Medulla oblongata (tissue), 1 donor: Measurements from ENCODE around the gene KCNN4.
"Not testable (repeated sequence)": the region's sequence is repeated elsewhere in the genome, so short reads cannot be mapped to it uniquely, and the experiment has no call there.

Experiments
- DNase-seq: peaks from one replicate; pipeline ENCODE4 v3.0.0-alpha.2; 2015; ENCODE audit errors: extremely low spot score

The KCNN4 gene

DNA sequence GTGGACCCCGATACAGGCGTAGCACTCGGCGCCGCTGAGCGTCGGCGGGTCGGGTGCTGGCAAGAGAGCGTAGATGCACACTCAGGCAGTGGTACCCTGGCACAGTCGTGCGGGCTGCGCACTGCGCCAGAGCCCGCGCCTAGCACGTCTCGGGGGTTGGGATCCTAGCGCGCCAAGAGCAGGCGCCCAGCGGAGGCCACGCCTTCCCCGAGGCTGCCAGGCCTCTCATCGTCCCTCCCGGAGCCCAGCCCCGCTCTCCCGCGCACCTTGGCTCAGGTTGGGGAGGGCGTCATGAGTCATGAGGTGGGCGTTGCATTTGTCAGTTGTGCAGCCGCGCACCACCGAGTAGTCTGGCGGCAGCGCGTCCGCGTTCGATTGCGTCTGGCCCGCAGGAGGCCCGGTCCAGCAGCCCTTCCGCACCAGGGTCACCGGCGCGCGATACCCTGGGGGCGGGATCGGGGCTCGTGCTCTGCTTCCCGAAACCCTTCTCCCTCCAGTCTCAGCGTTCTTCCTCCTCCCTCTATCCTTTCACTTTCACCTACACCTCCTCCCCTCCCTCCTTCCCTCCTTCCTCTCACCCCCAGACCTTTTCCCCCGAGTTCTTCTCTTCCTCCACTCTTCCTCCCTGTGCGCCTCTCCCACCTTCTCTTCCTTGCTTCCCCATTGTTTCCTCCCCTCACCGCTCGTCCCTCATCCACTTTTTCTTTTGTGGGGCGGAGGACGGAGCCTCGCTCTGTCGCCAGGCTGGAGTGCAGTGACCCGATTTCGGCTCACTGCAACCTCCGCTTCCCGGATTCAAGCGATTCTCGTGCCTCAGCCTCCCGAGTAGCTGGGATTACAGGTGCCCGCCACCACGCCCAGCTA lies 18.0 kb upstream of the KCNN4 start:
- no peak for DNase-seq

GRCh38 chr19:43798026-43798545 lies 17.3 kb upstream of the KCNN4 start:
- DNase-seq = no peak

GRCh38 chr19:43797556-43797955 lies 16.8 kb upstream of the KCNN4 start:
- no peak for DNase-seq

DNA sequence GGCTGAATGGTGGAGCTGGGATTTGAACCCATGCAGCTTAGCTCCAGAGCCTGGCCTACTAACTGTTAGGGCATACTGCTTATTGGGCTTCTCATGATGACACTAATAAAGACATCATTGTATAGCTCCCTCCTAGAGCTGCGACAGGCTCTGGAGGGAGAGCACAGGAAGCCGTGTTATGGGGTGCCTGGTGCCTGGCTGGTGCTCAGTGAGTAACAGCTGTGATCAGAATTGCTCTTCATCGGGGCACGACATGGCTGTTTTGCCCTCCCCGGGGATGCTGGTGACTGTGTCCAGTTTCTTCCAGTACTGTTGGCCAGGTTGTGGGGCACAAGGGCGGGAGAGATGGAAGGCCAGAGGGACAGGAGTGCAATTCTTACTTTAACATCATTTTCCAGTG lies 16.3 kb upstream of the KCNN4 start:
- DNase-seq = peak; percentile 41

- DNase-seq = no peak
Observed at GRCh38 chr19:43790587-43790986, 9.8 kb upstream of the KCNN4 start.

GRCh38 chr19:43789029-43789428 lies 8.3 kb upstream of the KCNN4 start:
- DNase-seq = no peak

DNA sequence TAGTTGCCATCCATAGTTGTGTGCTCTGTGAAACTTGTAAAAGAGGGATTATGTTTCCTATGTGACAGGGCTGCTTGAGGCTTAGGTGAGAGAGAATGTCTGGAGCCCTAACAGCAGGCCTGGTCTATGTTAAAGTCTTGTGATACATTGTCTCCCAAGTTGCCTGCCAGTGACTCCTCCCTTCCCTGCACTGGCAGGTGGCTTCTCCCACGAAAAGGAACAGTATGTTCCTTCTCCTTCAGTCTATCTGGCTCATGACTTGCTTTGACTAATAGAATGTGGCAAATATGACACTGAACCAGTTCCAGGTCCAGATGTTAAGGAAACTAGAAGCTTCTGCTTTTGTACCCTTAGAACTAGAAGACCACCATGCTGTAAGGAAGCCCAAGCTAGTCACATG lies 5.9 kb upstream of the KCNN4 start:
- no peak for DNase-seq

- peak; percentile 86 for DNase-seq
Observed at GRCh38 chr19:43784981-43785808, 4.4 kb upstream of the KCNN4 start.

DNA sequence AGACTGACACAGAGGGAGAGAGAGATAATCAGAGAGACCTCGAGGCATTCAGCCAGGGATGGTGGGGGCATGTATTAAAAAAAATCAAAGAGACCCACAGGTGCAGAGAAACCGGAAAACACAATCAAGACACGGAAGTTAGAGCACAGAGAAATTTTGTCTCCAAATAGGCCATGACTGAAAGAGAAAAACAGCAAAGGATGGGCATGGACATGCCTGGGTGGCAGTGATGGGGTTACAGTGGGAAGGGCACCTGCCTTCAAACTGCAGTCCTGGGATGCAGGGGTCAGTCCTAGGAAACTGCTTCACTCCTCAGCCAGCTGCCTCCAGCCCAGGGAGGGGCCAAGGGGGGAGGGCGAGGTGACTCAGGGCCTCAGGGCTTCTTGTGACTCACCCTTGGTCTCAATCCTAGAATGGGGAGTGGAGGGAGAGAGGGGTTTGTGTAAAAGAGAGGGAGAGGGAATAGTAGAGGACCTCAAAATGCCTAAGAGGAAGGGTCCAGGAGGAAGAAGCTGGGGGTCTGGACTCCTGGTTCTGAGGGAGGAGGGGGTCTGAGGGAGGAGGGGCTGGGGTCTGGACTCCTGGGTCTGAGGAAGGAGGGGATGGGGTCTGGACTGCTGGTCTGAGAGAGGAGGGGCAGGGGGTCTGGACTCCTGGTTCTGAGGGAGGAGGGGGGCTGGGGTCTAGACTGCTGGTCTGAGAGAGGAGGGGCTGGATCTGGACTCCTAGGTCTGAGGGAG lies 3.6 kb upstream of the KCNN4 start:
- no peak for DNase-seq

DNA sequence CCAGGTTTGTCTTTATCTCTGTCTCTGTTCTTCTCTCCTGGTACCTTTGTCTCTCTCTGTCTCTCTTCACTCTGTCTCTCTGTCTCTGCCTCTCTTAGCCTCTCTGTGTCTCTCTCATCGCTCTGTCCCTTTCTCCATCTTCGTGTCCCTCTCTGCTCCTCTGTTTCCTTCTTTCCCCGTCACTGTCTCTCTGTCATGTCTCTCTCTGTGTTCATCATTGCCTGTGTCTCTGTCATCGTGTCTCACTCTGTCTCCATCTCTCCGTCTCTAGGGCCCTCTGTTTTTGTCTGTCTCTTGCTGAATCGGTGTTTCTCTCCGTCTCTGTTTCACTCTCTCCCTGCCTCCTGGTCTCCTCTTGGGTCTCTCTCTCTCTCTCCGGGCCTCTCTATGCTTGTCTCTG lies 2.9 kb upstream of the KCNN4 start:
- no peak for DNase-seq

GRCh38 chr19:43782689-43783231 lies 2.0 kb upstream of the KCNN4 start:
- no peak for DNase-seq

DNA sequence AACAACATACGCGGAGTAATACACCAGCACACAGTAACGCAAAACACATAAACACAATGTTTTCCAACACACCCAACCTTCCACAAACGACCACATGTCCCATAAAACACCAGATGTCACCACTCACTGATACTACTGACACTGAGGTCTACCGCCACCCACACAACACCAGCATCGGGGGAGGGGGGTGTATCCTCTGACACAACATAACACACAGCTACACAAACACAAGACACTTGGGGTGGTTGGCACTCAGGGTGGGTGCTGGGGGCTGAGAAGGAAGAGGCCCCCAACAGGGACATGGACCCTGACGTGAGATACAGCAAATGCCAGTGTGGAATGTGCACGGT lies 1.5 kb upstream of the KCNN4 start:
- DNase-seq = no peak

DNA sequence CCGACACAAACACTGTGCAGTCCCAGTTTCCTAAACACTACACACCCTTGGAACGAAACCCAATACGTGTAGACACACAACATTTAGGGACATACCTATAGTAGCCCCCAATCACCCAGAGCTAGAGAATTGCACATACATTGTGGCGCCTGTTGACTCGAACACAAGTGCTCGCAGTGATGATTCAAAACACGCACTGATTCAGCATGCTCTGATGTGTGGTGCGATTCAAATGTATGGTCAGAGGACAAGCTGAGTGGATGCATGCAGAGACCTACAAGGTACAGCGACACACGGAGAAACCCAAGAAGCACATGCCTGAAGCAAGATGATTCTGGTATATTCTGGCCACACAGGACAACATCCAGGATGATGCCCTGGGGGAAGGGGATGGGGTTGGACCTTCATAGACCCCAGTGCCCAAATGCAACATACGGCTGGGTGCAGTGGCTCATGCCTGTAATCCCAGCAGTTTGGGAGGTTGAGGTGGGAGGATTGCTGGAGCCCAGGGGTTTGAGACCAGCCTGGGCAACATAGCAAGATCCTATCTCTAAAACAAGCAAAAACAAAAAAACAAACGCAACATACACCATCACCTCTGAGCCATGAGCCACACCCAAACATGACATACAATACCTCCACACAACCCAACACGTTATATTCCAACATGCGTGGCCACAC lies 997 bp upstream of the KCNN4 start:
- no peak for DNase-seq

DNA sequence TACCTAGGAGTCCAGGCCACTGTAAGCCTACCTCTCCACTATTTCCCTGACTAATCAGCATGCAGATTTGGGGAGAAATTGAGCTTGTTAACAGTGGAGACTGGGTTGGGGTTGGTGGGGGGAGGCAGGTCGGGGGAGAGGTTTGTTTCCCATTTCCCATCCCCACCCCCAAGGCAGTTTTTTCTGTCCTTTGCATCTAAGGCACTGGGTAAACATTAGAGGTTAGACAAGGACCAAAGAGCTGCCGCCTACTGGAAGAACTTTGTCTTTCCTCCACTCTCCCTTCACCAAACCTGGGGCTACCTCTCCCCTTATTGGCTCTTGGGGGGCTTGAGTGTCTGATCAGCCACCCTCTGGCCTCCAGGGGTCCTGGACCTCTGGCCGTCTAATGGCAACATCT lies 953 bp downstream of the KCNN4 start:
- no peak for DNase-seq

GRCh38 chr19:43779147-43779819 lies 1.5 kb downstream of the KCNN4 start:
- DNase-seq = no peak

DNA sequence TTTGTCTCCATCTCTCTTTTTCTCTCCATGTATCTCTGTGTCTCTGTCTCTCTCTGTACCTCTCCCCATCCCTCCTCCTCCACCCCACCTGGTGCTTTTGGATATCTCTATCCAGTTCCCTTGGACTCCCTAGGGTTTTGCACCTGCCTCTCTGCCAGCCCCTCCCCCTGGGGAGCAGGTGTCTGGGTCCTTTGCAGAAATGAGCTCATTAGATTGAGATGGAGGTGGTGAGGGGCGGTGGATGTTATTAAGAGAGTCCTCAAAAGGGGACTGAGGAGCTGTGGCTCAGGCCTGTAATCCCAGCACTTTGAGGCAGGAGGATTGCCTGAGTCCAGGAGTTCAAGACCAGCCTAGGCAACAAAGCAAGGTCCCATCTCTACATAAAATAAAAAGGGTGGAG lies 2.1 kb downstream of the KCNN4 start:
- no peak for DNase-seq

DNA sequence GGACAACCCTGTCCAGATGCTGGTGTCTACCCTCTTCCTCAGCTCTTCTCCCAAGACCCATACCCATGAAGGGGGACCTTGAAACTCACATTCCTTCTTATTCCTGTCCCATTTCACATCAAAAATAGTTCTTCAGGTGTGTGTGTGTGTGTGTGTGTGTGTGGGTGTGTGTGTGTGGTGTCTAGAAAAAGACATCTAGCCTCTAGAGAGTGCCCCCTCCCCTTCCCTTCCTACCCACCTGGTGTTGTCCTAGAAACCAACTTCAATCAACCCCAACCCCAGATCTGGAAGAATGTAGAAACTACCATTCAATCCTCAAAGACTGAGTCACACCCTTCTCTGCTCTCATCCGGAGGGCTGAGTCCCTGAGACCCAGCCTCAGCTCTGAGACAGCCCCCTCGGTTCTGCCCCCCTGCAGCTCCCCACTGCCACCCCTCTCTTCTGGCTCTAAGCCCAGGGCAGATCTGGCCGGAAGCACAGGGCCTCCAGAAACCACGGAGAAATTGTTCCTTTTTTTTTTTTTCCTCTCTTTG lies 3.5 kb downstream of the KCNN4 start:
- peak; percentile 56 for DNase-seq

DNA sequence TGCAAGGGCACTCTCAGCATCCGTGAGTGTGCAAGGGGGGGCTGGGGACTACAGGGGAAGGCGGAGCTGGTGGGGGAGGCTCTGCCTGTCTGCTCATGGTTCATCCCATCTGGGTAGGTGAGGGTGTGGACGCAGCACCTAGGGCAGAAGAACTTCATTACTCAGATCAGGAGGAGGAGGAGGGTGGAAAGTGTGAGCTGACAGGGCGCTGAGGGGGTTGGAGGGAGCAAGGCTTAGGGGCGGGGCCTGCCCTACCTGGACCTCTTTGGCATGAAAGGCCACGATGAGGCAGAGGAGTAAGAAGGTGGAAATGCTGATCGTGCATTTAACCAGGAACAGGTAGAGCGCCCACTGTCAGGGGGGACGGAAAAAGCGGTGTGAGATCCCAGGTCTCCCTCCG lies 4.5 kb downstream of the KCNN4 start:
- no peak for DNase-seq

GRCh38 chr19:43775299-43775890 lies 5.4 kb downstream of the KCNN4 start:
- no peak for DNase-seq

- DNase-seq = not testable (repeated sequence)
Observed at GRCh38 chr19:43774940-43775258, 5.9 kb downstream of the KCNN4 start.
